Vagina (tissue), 2 donors: Measurements from ENCODE around the gene NLGN3.

Experiments used
- CTCF ChIP-seq, 3 experiments: fragments of 450-650 bp in 2 of 3; fragments of 200-600 bp in 1 of 3; sonication (generic) in 1 of 3; IDR thresholded peaks; one replicate each; pipeline ENCODE4 v1.5.1; 2017 to 2019; ENCODE audit warnings: antibody characterized with exemption in 3 of 3, mild to moderate bottlenecking in 2 of 3, moderate library complexity in 2 of 3
- POLR2A ChIP-seq, 2 donors: fragments of 450-650 bp; IDR thresholded peaks; one replicate each; pipeline ENCODE4 v1.6.1; 2017; ENCODE audit warnings: antibody characterized with exemption in 2 of 2, mild to moderate bottlenecking in 2 of 2, moderate library complexity in 2 of 2

GRCh38 chrX:71154196-71154595 is 9.6 kb downstream of the NLGN3 start:
- TF ChIP-seq POLR2A (IDR thresholded peaks at IDR 0.05): no peak
- no peak for TF ChIP-seq CTCF (IDR thresholded peaks at IDR 0.05)
